GM18951 (cell line): ENCODE results near the gene ENO2.
A peak's percentile ranks its signal among the peaks of the same experiment; 100 is the strongest.

Experiments
- POLR2A ChIP-seq: IDR thresholded peaks from 4 replicates; pipeline ENCODE4 v1.6.1; 2011; ENCODE audit warnings: mild to moderate bottlenecking; ENCODE audit not compliant: insufficient read length, insufficient read depth; ENCODE audit errors: extremely low read depth
- in situ Hi-C: fragments of 300-500 bp; cut with MboI; formaldehyde crosslinking; loops from one replicate; pipeline ENCODE4 v1.12.0; 2022; ENCODE audit warnings: low sequenced_read_pairs, mixed read lengths, inconsistent platforms; ENCODE audit not compliant: unreplicated experiment

The ENO2 gene

DNA sequence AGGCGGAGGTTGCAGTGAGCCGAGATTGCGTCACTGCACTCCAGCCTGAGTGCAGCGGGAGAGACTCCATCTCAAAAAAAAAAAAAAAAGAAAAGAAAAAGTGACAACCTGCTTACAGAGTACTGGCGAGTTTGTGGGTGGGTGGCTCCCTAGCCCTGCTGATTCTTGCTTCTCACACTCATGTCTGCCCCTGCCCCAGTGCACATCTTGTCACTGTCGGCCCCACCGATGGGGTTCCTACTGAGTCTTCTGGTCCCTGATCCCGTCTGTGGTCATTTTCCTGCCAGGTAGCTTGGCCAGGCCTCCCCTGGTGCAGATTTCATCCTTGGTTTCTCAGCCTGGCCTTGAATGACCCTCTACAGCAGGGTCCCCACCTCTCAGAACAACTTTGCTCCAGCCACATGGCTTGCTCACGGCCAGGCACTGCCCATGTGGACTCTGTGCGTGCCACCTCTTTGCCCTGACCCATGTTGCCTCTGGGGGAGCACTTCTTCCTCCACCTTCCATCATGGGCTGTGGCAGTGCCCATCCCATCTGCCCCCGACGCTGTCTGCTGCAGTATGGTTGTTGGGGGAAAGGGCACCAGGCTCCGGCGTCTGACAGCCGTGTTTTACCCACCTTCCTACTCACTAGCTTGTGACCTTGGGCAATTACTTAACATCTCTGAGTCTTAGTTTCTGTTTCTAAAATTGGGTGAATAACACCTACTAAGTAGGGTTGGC lies 34.7 kb downstream of the ENO2 start:
- TF ChIP-seq POLR2A = no peak
- in situ Hi-C loops = loop anchor here (10.0 kb wide), 1 partner anchor 156 kb away; the partner anchor contains the start of gene C1RL

DNA sequence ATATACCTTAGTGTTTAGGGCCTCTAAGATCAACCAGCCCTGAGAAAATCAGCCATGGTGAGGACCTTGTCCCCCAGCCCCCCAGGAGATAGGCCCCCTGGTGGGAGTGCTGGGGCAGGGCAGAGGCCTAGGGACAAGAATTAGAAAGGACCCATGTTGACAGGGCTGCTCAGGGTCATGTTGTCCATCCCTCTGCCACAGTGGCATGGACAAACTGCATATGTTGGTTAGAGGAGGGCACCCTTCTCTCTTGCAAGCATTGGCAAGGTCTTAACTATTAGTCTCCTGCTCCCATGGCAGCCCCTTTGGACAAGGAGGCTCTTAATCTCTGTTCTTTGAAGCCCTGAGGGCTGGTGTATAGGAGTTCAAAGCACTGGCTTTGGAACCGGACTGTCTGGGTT lies 36.0 kb downstream of the ENO2 start:
- no peak for TF ChIP-seq POLR2A
- in situ Hi-C loops = no loop called here

DNA sequence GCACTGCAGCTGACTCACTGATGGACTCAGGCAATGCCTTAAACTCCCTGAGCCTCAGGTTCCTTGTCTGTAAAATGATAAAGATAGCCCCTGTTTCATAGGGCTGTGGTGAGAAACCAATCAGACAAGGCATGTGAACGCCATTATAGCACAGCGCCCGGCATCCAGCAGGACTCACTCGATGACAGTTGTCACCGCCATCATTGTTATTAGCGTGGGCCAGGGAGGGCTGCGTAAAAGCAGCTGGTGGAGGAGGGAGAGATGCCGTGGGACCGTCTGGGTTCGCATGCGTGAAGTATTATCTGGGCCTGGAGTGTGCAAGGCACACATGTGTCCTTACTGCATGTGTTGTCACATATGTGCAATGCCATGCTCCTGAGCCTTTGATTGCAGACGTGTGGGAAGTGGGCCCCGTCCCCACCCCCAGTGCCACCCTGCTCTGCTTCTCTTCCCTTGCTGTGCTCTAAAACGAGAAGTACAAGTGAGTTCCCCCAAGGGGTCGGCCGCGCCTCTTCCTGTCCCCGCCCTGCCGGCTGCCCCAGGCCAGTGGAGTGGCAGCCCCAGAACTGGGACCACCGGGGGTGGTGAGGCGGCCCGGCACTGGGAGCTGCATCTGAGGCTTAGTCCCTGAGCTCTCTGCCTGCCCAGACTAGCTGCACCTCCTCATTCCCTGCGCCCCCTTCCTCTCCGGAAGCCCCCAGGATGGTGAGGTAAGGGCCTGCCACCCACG lies 36.6 kb downstream of the ENO2 start, which contains the start of gene PTPN6:
TSS of gene PTPN6 (plus strand) at position 546 of the 730 bp plus-strand sequence. CDS start at position 703, 157 bp downstream.
- TF ChIP-seq POLR2A = peak; percentile 95
- in situ Hi-C loops = no loop called here

DNA sequence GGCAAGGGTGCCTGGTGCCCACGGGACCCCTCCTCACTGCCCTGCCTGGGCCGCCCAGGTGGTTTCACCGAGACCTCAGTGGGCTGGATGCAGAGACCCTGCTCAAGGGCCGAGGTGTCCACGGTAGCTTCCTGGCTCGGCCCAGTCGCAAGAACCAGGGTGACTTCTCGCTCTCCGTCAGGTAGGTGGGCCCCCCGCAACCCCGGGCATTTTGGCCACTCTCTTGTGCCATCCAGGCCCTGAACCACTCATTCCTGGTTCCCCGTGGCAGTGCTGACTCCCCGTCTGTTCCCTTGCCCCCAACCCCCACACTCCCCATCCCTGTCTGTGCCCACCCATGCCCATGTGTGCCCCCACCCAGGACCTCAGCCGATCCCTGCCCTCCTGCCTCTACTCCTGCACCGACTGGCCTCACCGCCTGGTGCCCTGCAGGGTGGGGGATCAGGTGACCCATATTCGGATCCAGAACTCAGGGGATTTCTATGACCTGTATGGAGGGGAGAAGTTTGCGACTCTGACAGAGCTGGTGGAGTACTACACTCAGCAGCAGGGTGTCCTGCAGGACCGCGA lies 37.3 kb downstream of the ENO2 start:
- in situ Hi-C loops = no loop called here
- TF ChIP-seq POLR2A = no peak

DNA sequence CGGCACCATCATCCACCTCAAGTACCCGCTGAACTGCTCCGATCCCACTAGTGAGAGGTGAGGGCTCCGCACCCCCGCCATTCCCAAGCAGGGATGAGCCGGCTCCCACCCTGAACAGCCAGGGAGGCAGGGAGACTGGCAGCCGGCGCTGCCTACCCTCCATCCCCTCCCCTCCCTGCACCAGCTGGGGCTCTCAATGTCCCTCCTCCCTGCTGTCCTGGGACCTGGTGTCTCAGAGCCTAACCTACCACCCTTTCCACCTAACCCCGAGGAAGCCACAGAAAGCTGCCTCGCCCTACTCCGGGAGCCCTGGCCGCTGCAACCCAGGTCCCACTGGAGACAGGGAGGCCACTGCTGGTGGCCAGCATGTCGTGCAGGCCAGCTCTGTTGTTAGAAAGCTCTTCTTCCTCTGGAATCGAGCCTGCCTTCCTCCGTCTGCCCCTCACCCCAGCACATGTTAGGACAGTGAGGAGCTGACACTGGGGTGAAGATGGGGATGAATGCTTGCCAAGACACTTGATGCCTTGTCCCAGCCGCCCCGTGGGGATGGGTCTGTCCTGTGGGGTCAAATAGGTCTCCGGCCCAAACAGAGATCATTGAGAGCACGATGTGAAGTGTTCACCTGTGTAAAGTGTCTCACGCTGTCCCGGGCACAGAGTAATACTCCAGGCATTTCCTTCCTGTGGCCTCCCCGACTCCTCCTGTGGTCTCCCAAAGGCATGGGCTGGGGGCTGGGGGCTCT lies 37.9 kb downstream of the ENO2 start:
- in situ Hi-C loops = no loop called here
- peak; percentile 17 for TF ChIP-seq POLR2A

GRCh38 chr12:6952863-6953441 lies 38.6 kb downstream of the ENO2 start:
- TF ChIP-seq POLR2A = no peak
- in situ Hi-C loops = no loop called here

GRCh38 chr12:6953442-6954315 lies 39.3 kb downstream of the ENO2 start:
- peak; percentile 99 for TF ChIP-seq POLR2A
- in situ Hi-C loops = no loop called here

DNA sequence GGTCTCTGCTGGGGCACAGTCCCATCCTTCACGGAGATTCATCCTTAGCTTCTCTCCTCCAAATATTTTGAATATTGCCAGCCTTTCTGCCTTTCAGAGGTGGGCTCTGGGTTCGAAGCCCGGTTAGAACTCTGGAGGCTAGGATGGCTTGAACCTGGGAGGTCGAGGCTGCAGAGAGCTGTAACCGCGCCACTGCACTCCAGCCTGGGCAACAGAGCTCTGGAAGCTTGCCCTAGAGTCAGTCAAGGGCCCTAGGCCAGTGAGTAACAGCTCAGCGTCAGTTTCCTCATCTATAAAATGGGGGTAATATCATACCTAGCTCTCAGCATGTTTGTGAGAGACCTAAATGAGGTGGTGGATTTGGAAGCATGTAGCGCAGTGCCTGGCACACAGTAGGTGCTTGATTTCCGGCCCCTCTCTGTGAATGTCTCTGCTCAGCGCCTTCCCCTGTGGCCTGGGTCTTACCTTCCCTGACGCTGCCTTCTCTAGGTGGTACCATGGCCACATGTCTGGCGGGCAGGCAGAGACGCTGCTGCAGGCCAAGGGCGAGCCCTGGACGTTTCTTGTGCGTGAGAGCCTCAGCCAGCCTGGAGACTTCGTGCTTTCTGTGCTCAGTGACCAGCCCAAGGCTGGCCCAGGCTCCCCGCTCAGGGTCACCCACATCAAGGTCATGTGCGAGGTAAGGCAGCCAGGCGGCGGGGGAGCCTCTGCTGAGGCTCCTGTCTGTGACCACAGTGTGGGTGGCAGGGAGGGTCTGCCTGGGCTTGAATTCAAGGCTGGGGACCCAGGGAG lies 40.1 kb downstream of the ENO2 start:
- TF ChIP-seq POLR2A = peak; percentile 16
- in situ Hi-C loops = no loop called here

GRCh38 chr12:6955108-6956020 lies 41.0 kb downstream of the ENO2 start:
- peak; percentile 6 for TF ChIP-seq POLR2A

GRCh38 chr12:6956021-6956727 lies 41.8 kb downstream of the ENO2 start:
- peak; percentile 33 for TF ChIP-seq POLR2A
- in situ Hi-C loops = no loop called here

More at GRCh38 chr12:6955108-6956020, 41.0 kb downstream of the ENO2 start:
- in situ Hi-C loops = no loop called here
